CD1c-positive myeloid dendritic cell (primary cell): ENCODE data around the gene RPL18.
"Not testable (repeated sequence)": the region's sequence is repeated elsewhere in the genome, so short reads cannot be mapped to it uniquely, and the experiment has no call there.

Experiments
- DNase-seq: peaks from one replicate; pipeline ENCODE4 v3.0.0-alpha.2; 2016; ENCODE audit errors: extremely low spot score

RPL18 gene

GRCh38 chr19:48588670-48589401 lies 30.1 kb downstream of the RPL18 start:
- peak; percentile 93 for DNase-seq

GRCh38 chr19:48587387-48587786 lies 31.6 kb downstream of the RPL18 start:
- no peak for DNase-seq

- no peak for DNase-seq
These were observed 36.8 kb downstream of the RPL18 start for GRCh38 chr19:48582168-48582567.

GRCh38 chr19:48578891-48579290 lies 40.1 kb downstream of the RPL18 start:
- DNase-seq, result no peak

- DNase-seq, result not testable (repeated sequence)
These were observed 41.1 kb downstream of the RPL18 start for GRCh38 chr19:48577908-48578307.

- no peak for DNase-seq
These were observed 42.9 kb downstream of the RPL18 start for GRCh38 chr19:48575931-48576622.

GRCh38 chr19:48573163-48573505 lies 45.8 kb downstream of the RPL18 start:
- DNase-seq, result no peak

- no peak for DNase-seq
These were observed 47.4 kb downstream of the RPL18 start for GRCh38 chr19:48571378-48572162.

GRCh38 chr19:48569814-48570213 lies 49.2 kb downstream of the RPL18 start:
- DNase-seq, result no peak

GRCh38 chr19:48568345-48568886 lies 50.6 kb downstream of the RPL18 start:
- no peak for DNase-seq
